Brain microvascular endothelial cell (primary cell): ENCODE data around the gene PRPF6.

Experiments
- DNase-seq: peaks from one replicate; pipeline ENCODE4 v3.0.0-alpha.2; 2020
- H3K27ac ChIP-seq: fragments of 250-450 bp; sonication (Bioruptor Pico); 2 replicates; pipeline ENCODE4 v1.5.1; 2020; ENCODE audit warnings: mild to moderate bottlenecking, moderate library complexity
- H3K27me3 ChIP-seq: fragments of 250-450 bp; sonication (Bioruptor Pico); replicated peaks from 2 replicates; pipeline ENCODE4 v1.5.1; 2020; ENCODE audit warnings: mild to moderate bottlenecking
- H3K36me3 ChIP-seq: fragments of 250-450 bp; sonication (Bioruptor Pico); replicated peaks from 2 replicates; pipeline ENCODE4 v1.5.1; 2020; ENCODE audit warnings: mild to moderate bottlenecking
- H3K4me3 ChIP-seq: 2 replicates; pipeline ENCODE4 v1.5.1; 2011; ENCODE audit warnings: low read depth, mild to moderate bottlenecking, control low read depth, low read length, moderate library complexity
- in situ Hi-C: cut with HindIII; loops from 2 replicates; pipeline ENCODE4 v1.10.0; 2017; ENCODE audit warnings: low sequenced_read_pairs, low pct_ligation_motif_present
- TF ChIP-seq, protein P1 (sequence below): IDR thresholded peaks from 2 replicates; pipeline ENCODE4 v1.5.1; 2011; ENCODE audit warnings: low read depth, mild to moderate bottlenecking, moderate library complexity, low read length, control low read depth, inconsistent platforms; ENCODE audit errors: missing control alignments

The PRPF6 gene

DNA sequence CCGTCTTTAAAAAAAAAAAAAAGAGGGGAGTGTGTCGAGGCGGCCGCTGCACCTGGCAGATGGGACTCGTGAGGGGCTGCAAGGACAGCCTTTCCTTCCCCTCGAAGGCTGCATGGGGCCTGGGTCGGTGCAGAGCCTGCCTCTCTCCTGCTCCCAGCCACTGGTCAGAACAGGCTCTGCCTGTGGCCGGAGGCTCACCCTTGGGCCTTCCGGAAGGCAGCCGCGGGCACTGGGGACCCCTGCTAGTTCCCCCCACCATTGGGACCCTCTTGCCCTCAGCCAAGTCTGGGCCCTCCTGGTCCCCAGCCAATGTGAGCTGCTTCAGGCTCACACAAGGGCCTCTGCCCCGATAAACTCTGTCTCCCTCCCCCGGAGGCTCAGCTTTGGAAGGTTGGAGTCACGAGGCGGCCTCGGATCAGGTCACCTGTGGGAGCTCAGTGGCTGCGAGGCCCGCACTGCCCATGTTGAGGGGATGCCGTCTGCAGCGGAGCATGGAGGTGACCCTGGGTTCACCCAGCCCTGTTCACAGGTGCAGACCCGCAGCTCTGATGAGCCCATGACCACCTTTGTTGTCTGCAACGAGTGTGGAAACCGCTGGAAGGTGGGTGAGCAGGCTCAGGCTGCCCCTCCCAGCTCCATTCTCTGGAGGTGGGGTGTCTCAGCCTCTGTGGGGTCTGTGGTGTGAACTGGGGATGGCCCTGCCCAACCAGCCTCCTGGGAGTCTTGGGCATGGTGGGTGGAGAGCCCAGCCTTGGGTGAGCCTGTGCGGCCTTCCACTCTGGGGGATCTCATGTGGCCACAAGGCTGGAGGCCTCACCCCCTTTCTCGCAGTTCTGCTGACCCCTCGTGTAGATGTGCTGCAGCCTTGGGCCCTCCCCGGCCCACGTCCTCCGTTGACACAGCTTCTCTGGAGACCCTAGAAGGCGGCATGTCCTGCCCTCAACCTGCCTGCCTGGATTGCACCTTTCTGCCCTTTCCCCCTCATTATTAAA, 90.7 kb downstream of the PRPF6 start:
- H3K36me3 ChIP-seq = no peaks in the 10 kb centered on the region
- no peaks in the 10 kb centered on the region for H3K27me3 ChIP-seq
- TF ChIP-seq, protein P1, sequence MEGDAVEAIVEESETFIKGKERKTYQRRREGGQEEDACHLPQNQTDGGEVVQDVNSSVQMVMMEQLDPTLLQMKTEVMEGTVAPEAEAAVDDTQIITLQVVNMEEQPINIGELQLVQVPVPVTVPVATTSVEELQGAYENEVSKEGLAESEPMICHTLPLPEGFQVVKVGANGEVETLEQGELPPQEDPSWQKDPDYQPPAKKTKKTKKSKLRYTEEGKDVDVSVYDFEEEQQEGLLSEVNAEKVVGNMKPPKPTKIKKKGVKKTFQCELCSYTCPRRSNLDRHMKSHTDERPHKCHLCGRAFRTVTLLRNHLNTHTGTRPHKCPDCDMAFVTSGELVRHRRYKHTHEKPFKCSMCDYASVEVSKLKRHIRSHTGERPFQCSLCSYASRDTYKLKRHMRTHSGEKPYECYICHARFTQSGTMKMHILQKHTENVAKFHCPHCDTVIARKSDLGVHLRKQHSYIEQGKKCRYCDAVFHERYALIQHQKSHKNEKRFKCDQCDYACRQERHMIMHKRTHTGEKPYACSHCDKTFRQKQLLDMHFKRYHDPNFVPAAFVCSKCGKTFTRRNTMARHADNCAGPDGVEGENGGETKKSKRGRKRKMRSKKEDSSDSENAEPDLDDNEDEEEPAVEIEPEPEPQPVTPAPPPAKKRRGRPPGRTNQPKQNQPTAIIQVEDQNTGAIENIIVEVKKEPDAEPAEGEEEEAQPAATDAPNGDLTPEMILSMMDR = no peak
- no peak for DNase-seq
- no peak overlapping the region for H3K27ac ChIP-seq
- in situ Hi-C loops = no loop called here
- H3K4me3 ChIP-seq = no peak overlapping the region

DNA sequence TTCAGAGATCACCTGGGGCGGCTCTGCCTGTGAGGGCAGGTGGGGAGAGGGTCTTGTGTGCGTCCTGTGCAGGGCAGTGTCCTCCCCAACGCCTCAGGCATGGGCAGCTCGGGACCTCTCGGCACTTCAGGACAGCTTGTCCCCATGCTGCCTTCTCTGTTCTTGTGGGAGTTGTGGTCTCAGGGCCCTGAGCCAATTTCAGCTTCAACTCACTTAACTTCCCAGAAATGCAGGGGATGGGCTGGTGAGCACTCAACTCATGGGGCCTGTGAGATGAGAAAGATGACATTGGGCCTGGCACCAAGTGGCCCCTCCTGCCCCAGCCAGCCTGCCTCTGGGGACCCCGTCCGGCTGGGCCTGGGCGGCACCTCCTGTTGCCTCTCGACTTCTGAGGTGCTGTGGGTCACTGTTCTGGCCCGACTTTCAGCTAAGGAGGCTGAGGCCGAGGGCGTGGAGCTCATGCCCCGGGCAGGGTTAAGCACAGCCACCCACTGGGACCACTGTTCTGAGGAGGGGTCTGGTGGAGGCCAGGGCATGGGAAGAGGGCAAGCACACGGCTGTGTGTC, 91.6 kb downstream of the PRPF6 start:
- no peaks in the 10 kb centered on the region for H3K27me3 ChIP-seq

DNA sequence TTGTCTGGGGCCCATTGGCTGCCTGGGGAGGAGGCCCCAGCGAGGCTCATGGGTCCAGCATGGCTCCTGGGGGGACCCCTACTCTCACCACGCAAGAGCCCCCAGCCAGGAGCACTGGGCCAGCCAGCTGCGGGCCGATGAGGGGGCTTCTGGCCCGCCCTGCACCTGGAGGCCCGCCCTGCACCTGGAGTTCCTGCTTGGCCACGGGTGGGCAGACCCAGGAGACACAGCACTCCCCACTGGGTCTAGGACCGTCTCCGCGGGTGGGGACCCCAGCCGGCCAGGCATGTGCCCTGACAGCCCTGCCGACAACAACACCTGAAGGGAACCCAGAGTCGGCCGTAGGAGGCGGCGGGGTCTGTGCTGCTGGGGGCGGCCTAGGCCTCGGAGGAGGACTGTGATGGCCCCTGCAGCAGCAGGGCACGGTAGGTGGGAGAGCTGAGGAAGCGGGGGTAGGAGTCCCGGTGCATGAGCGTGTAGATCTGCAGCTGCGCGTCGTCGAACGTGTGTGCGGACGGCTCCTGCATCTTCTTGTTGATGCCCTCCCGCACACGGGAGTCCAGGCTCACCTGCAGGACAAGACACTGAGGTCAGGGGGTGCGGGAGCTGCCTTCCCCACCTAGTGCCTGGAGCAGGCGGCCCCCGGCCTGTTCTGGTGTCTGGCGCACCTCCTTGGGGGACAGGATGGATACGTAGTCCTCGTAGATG, 92.7 kb downstream of the PRPF6 start:
- no peak for DNase-seq
- in situ Hi-C loops = no loop called here
- Histone ChIP-seq H3K36me3 (no peaks in the 10 kb centered on the region), H3K4me3 (no peak overlapping the region), H3K27ac (no peak overlapping the region), H3K27me3 (no peaks in the 10 kb centered on the region)
- TF ChIP-seq, protein P1 = no peak

More for the DNA sequence above, 91.6 kb downstream of the PRPF6 start:
- no peaks in the 10 kb centered on the region for H3K36me3 ChIP-seq
- TF ChIP-seq, protein P1 = no peak
- in situ Hi-C loops = no loop called here
- H3K4me3 ChIP-seq = no peak overlapping the region
- H3K27ac ChIP-seq = no peak overlapping the region
- DNase-seq = no peak

DNA sequence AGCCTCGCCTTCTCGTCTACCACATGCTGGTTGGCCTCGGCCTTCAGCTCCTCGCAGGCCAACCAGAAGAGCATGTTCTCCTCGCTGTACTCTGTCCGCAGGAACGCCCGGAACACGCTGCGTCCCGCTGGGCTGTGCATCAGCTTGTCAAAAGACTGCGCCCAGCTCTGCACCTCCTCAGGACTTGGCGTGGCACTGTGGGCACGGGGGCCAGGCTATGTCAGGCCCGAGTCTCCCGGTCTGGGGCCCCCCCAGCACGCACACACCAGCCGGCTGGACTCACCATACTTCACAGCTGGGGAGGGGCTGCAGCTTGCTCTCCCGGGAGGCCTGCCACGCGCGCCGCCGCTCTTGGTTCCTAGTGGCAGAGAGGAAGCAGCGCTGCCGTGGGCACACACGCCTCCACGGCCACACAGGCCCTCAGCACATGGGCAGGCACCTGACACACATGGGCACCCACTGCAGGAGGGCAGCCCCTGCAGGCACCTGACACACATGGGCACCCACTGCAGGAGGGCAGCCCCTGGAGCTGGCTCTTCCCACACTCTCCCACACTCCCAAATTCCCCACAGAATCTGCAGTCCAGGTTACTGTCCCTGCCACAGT, 93.4 kb downstream of the PRPF6 start:
- H3K36me3 ChIP-seq = no peaks in the 10 kb centered on the region
- TF ChIP-seq, protein P1 = no peak
- DNase-seq = no peak
- H3K4me3 ChIP-seq = no peak overlapping the region
- no peaks in the 10 kb centered on the region for H3K27me3 ChIP-seq
- H3K27ac ChIP-seq = no peak overlapping the region
- in situ Hi-C loops = no loop called here

DNA sequence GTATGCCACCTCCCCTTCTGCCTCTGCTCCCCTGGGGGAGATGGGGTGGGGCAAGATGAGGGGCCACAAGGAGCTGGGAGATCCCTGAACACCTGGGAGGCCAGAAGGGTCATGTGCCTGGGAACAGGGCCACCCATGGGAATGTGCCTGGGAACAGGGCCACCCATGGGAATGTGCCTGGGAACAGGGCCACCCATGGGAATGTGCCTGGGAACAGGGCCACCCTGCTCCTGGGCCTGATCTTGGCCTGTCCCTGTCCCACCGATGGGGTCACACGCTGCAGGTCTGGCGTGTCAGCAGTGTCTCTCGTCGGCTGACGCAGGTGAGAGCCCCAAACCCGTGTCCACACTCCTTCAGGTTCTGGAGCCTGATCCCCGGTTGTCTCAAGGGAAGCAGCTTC, 94.0 kb downstream of the PRPF6 start:
- in situ Hi-C loops = no loop called here
- no peak for DNase-seq
- Histone ChIP-seq H3K27me3 (no peaks in the 10 kb centered on the region), H3K36me3 (no peaks in the 10 kb centered on the region), H3K27ac (no peak overlapping the region), H3K4me3 (no peak overlapping the region)
- TF ChIP-seq, protein P1 = no peak
